Astrocyte of the cerebellum (primary cell): ENCODE data around the gene COL9A3.
A peak's percentile ranks its signal among the peaks of the same experiment; 100 is the strongest.

Source experiments
- DNase-seq: peaks from one replicate; pipeline ENCODE4 v3.0.0-alpha.2; 2011; ENCODE audit warnings: low read depth
- H3K4me3 ChIP-seq: 2 replicates; pipeline ENCODE4 v1.5.1; 2011; ENCODE audit warnings: mild to moderate bottlenecking, low read depth, low read length, moderate library complexity
- in situ Hi-C: cut with HindIII; loops from 2 replicates; pipeline ENCODE4 v1.10.0; 2017; ENCODE audit warnings: low sequenced_read_pairs
- TF ChIP-seq, protein P1 (sequence below): IDR thresholded peaks from 2 replicates; pipeline ENCODE4 v1.5.1; 2012; ENCODE audit warnings: low read length, low read depth, moderate library complexity, mild to moderate bottlenecking; ENCODE audit errors: missing control alignments

Gene COL9A3

DNA sequence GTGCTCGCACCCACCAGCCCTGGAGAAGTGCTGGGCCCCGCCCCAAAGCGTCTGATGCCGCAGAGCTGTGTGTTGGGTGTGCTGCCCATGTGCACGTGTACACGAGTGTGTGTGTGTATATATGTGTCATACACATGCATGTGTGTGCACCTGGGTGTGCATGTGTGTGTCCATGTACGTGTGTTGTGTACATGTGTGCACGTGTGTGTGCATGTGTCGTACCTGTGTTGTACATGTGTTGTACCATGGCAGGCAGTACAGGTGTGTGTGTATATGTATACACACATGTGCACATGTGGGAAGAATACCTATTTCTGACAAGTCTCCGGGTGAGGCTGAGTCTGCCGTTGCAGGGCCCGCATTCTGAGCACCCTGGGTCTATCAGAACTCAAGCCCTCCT lies 26.8 kb upstream of the COL9A3 start:
- TF ChIP-seq, protein P1, sequence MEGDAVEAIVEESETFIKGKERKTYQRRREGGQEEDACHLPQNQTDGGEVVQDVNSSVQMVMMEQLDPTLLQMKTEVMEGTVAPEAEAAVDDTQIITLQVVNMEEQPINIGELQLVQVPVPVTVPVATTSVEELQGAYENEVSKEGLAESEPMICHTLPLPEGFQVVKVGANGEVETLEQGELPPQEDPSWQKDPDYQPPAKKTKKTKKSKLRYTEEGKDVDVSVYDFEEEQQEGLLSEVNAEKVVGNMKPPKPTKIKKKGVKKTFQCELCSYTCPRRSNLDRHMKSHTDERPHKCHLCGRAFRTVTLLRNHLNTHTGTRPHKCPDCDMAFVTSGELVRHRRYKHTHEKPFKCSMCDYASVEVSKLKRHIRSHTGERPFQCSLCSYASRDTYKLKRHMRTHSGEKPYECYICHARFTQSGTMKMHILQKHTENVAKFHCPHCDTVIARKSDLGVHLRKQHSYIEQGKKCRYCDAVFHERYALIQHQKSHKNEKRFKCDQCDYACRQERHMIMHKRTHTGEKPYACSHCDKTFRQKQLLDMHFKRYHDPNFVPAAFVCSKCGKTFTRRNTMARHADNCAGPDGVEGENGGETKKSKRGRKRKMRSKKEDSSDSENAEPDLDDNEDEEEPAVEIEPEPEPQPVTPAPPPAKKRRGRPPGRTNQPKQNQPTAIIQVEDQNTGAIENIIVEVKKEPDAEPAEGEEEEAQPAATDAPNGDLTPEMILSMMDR, result no peak
- H3K4me3 ChIP-seq, result no peak overlapping the region
- in situ Hi-C loops, result no loop called here
- DNase-seq, result no peak

DNA sequence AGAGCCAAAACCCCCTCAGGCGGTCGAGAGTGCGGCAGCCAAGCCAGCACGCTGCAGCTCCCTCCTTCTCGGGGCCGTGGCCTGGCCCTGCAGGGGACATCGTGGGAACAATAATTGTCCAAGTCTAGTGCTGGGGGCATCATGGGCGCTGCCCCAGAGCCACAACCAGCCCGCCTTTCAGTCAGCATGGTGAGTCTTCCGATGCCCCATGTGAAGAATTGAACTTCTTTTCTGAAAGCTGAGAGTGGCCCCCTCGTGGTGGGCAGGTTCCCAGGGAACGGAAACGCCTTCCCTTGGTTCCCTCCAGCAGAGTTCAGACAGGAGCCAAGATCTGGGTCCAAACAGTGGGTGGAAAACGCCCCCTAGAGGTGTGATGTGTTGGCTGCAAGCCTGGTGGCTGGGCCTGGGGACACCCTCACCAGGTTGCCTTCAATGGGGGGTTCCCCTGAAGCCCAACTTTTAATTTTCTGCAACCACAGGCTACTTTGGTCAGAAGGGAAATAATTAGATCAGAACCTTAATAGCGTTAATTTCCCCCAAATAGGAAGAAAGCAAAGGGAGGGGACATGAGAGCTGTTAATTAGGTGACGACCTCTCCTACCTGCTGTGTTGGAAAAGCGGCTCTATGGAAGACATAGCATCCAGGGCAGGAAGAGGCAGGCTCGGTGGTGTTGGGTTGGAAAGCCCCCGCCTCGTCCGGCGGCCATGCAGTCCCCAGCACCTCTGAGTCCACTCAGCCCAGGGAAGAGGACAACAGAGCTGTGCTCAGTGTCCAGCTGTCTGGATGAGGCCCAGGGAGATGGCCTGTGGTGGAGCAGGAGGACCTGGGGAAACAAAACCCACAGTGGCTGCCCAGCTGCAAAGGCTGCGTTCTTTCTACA lies 25.3 kb upstream of the COL9A3 start:
- TF ChIP-seq, protein P1, result peak; percentile 99
- in situ Hi-C loops, result no loop called here
- peak; percentile 84 for DNase-seq
- H3K4me3 ChIP-seq, result no peak overlapping the region

GRCh38 chr20:62792182-62792939 lies 24.5 kb upstream of the COL9A3 start:
- no peak for DNase-seq
- no peak overlapping the region for H3K4me3 ChIP-seq
- TF ChIP-seq, protein P1, result no peak
- in situ Hi-C loops, result no loop called here

- no peak for DNase-seq
- TF ChIP-seq, protein P1, result no peak
- no peak overlapping the region for H3K4me3 ChIP-seq
- in situ Hi-C loops, result no loop called here
These were observed 23.7 kb upstream of the COL9A3 start for GRCh38 chr20:62792940-62793756.

- TF ChIP-seq, protein P1, result no peak
- DNase-seq, result no peak
- peak overlapping the region; percentile 29 for H3K4me3 ChIP-seq
- in situ Hi-C loops, result no loop called here
These were observed 23.2 kb upstream of the COL9A3 start for GRCh38 chr20:62793757-62794006.

GRCh38 chr20:62794007-62794724 lies 22.7 kb upstream of the COL9A3 start:
- H3K4me3 ChIP-seq, result peak overlapping the region; percentile 54
- in situ Hi-C loops, result no loop called here
- DNase-seq, result peak; percentile 75
- TF ChIP-seq, protein P1, result no peak
